Mesodermal cell (in vitro differentiated cells): ENCODE data around the gene PET100.

Source experiments
- H3K27ac ChIP-seq: 2 replicates; pipeline ENCODE4 v1.7.0; 2013; ENCODE audit warnings: mild to moderate bottlenecking, low read depth, low read length, moderate library complexity; ENCODE audit not compliant: severe bottlenecking
- H3K36me3 ChIP-seq: 2 replicates; pipeline ENCODE4 v1.7.1; 2013; ENCODE audit warnings: mild to moderate bottlenecking, low read length, moderate library complexity; ENCODE audit not compliant: control insufficient read depth, insufficient read depth
- H3K4me1 ChIP-seq: one replicate; pipeline ENCODE4 v1.7.1; 2013; ENCODE audit warnings: mild to moderate bottlenecking, low read length; ENCODE audit not compliant: insufficient read depth, control insufficient read depth, poor library complexity, severe bottlenecking
- H3K4me3 ChIP-seq: 2 replicates; pipeline ENCODE4 v1.7.0; 2013; ENCODE audit warnings: low read length, control low read depth, mild to moderate bottlenecking; ENCODE audit not compliant: insufficient read depth, poor library complexity, severe bottlenecking; ENCODE audit errors: extremely low read depth
- H3K9me3 ChIP-seq: 2 replicates; pipeline ENCODE4 v1.7.1; 2013; ENCODE audit warnings: mild to moderate bottlenecking, low read length, moderate library complexity; ENCODE audit not compliant: control insufficient read depth
- WGBS, 2 experiments: methylation state at CpG; one replicate each; pipeline ENCODE4 v1.1.5; 2013; ENCODE audit warnings: missing lambda C conversion rate in 2 of 2; ENCODE audit not compliant: insufficient coverage in 2 of 2; 5-methylcytosine and 5-hydroxymethylcytosine counted together

PET100 gene

GRCh38 chr19:7614859-7615741 is 14.5 kb upstream of the PET100 start:
- Histone ChIP-seq H3K4me1 (no peaks in the 10 kb centered on the region), H3K4me3 (no peak overlapping the region), H3K36me3 (peaks cover 24% of the 10 kb centered on the region), H3K9me3 (no peaks in the 10 kb centered on the region), H3K27ac (no peak overlapping the region)
- WGBS, 2 experiments: 92 to 95% methylated on average over 36 to 53 of the region's 59 CpGs

GRCh38 chr19:7617172-7617571 is 12.4 kb upstream of the PET100 start:
- WGBS, 2 experiments: 83 to 88% methylated on average over 6 to 7 of the region's 12 CpGs
- Histone ChIP-seq H3K4me3 (no peak overlapping the region), H3K4me1 (no peaks in the 10 kb centered on the region), H3K27ac (no peak overlapping the region), H3K36me3 (peaks cover 38% of the 10 kb centered on the region), H3K9me3 (no peaks in the 10 kb centered on the region)

GRCh38 chr19:7617735-7618134 is 11.9 kb upstream of the PET100 start:
- peaks cover 44% of the 10 kb centered on the region for H3K36me3 ChIP-seq
- no peaks in the 10 kb centered on the region for H3K4me1 ChIP-seq

GRCh38 chr19:7618348-7618747 is 11.2 kb upstream of the PET100 start:
- Histone ChIP-seq H3K36me3 (peaks cover 49% of the 10 kb centered on the region), H3K4me3 (no peak overlapping the region), H3K4me1 (no peaks in the 10 kb centered on the region), H3K9me3 (no peaks in the 10 kb centered on the region), H3K27ac (peak overlapping the region; percentile 10)
- 87 to 96% methylated on average over 4 of the region's 4 CpGs for WGBS, 2 experiments

More at GRCh38 chr19:7617735-7618134, 11.9 kb upstream of the PET100 start:
- no peak overlapping the region for H3K27ac ChIP-seq
- no peak overlapping the region for H3K4me3 ChIP-seq
- 95 to 98% methylated on average over 20 to 24 of the region's 28 CpGs for WGBS, 2 experiments
- H3K9me3 ChIP-seq: no peaks in the 10 kb centered on the region

GRCh38 chr19:7618771-7619510 is 10.7 kb upstream of the PET100 start:
- Histone ChIP-seq H3K9me3 (no peaks in the 10 kb centered on the region), H3K36me3 (peaks cover 49% of the 10 kb centered on the region), H3K4me3 (no peak overlapping the region), H3K4me1 (no peaks in the 10 kb centered on the region), H3K27ac (no peak overlapping the region)
- WGBS, 2 experiments: 95% methylated on average over 13 to 17 of the region's 21 CpGs

GRCh38 chr19:7619671-7620441 is 9.7 kb upstream of the PET100 start:
- peaks cover 52% of the 10 kb centered on the region for H3K36me3 ChIP-seq
- H3K9me3 ChIP-seq: no peaks in the 10 kb centered on the region
- no peaks in the 10 kb centered on the region for H3K4me1 ChIP-seq
- no peak overlapping the region for H3K4me3 ChIP-seq
- no peak overlapping the region for H3K27ac ChIP-seq
- 94 to 96% methylated on average over 38 to 44 of the region's 48 CpGs for WGBS, 2 experiments

GRCh38 chr19:7620442-7621412 is 8.9 kb upstream of the PET100 start:
- no peak overlapping the region for H3K4me3 ChIP-seq
- no peaks in the 10 kb centered on the region for H3K9me3 ChIP-seq
- 94 to 97% methylated on average over 46 to 50 of the region's 57 CpGs for WGBS, 2 experiments
- H3K27ac ChIP-seq: no peak overlapping the region
- no peaks in the 10 kb centered on the region for H3K4me1 ChIP-seq
- H3K36me3 ChIP-seq: peaks cover 57% of the 10 kb centered on the region

- H3K4me3 ChIP-seq: no peak overlapping the region
- H3K9me3 ChIP-seq: no peaks in the 10 kb centered on the region
- no peak overlapping the region for H3K27ac ChIP-seq
- peaks cover 74% of the 10 kb centered on the region for H3K36me3 ChIP-seq
- WGBS, 2 experiments: 90 to 93% methylated on average over 14 to 16 of the region's 16 CpGs
- peaks cover 2% of the 10 kb centered on the region for H3K4me1 ChIP-seq
These were observed 6.5 kb upstream of the PET100 start for GRCh38 chr19:7622933-7623685.

GRCh38 chr19:7623725-7624603 is 5.6 kb upstream of the PET100 start:
- 95 to 97% methylated on average over 35 to 36 of the region's 39 CpGs for WGBS, 2 experiments
- Histone ChIP-seq H3K36me3 (peaks cover 65% of the 10 kb centered on the region), H3K4me1 (peaks cover 10% of the 10 kb centered on the region), H3K4me3 (no peak overlapping the region), H3K9me3 (no peaks in the 10 kb centered on the region), H3K27ac (no peak overlapping the region)
